Mesendoderm (in vitro differentiated cells): Measurements from ENCODE around the gene HSPA12B.

Experiments
- DNase-seq: peaks from one replicate; pipeline ENCODE4 v3.0.0; 2013
- H2AK5ac ChIP-seq: 2 replicates; pipeline ENCODE4 v1.6.1; 2013; ENCODE audit warnings: low read length, inconsistent platforms
- H2BK120ac ChIP-seq: 2 replicates; pipeline ENCODE4 v1.6.1; 2013; ENCODE audit warnings: low read depth, mild to moderate bottlenecking, low read length, moderate library complexity, mixed read lengths
- H2BK15ac ChIP-seq: replicated peaks from 2 replicates; pipeline ENCODE4 v1.6.1; 2013; ENCODE audit warnings: low read depth, mild to moderate bottlenecking, moderate library complexity
- H2BK5ac ChIP-seq: 2 replicates; pipeline ENCODE4 v1.6.1; 2013; ENCODE audit warnings: low read length, inconsistent platforms
- H3K18ac ChIP-seq: 2 replicates; pipeline ENCODE4 v1.6.1; 2013; ENCODE audit warnings: mild to moderate bottlenecking, low read length, mixed read lengths
- H3K23ac ChIP-seq: one replicate; pipeline ENCODE4 v1.6.1; 2013; ENCODE audit warnings: low read length
- H3K27ac ChIP-seq: 2 replicates; pipeline ENCODE4 v1.5.1; 2013; ENCODE audit warnings: low read depth, mild to moderate bottlenecking, inconsistent platforms, low read length, moderate library complexity
- H3K27me3 ChIP-seq: 2 replicates; pipeline ENCODE4 v1.6.1; 2013; ENCODE audit warnings: low read length, control low read depth, mild to moderate bottlenecking, inconsistent platforms; ENCODE audit not compliant: insufficient read depth, poor library complexity
- H3K36me3 ChIP-seq: 2 replicates; pipeline ENCODE4 v1.6.1; 2013; ENCODE audit warnings: low read length, inconsistent platforms; ENCODE audit not compliant: control insufficient read depth, insufficient read depth
- H3K4ac ChIP-seq: one replicate; pipeline ENCODE4 v1.6.1; 2013; ENCODE audit warnings: low read depth, mild to moderate bottlenecking, low read length, moderate library complexity
- H3K4me1 ChIP-seq: 2 replicates; pipeline ENCODE4 v1.6.1; 2013; ENCODE audit warnings: low read depth, low read length, inconsistent platforms; ENCODE audit not compliant: control insufficient read depth
- H3K4me2 ChIP-seq: 2 replicates; pipeline ENCODE4 v1.6.1; 2013; ENCODE audit warnings: low read length
- H3K4me3 ChIP-seq: 2 replicates; pipeline ENCODE4 v1.5.1; 2013; ENCODE audit warnings: mild to moderate bottlenecking, low read length
- H3K56ac ChIP-seq: one replicate; pipeline ENCODE4 v1.6.1; 2013; ENCODE audit warnings: low read length
- H3K79me1 ChIP-seq: 2 replicates; pipeline ENCODE4 v1.6.1; 2013; ENCODE audit warnings: low read length, inconsistent platforms
- H3K79me2 ChIP-seq: 2 replicates; pipeline ENCODE4 v1.6.1; 2013; ENCODE audit warnings: mild to moderate bottlenecking, low read length; ENCODE audit not compliant: control insufficient read depth, insufficient read depth
- H3K9ac ChIP-seq: 2 replicates; pipeline ENCODE4 v1.6.1; 2013; ENCODE audit warnings: low read length, inconsistent platforms
- H4K5ac ChIP-seq: one replicate; pipeline ENCODE4 v1.6.1; 2013; ENCODE audit warnings: low read length
- H4K8ac ChIP-seq: one replicate; pipeline ENCODE4 v1.6.1; 2013; ENCODE audit warnings: low read depth, mild to moderate bottlenecking, control low read depth, low read length, moderate library complexity
- WGBS: extraction: QIAGEN DNeasy Blood & Tissue Kit; methylation state at CpG from one replicate; pipeline ENCODE4 v1.1.7; 2013; ENCODE audit warnings: low lambda C conversion rate, missing lambda C conversion rate; ENCODE audit not compliant: insufficient coverage; ENCODE audit errors: extremely low coverage; 5-methylcytosine and 5-hydroxymethylcytosine counted together

The HSPA12B gene

GRCh38 chr20:3720068-3720467 is 12.4 kb upstream of the HSPA12B start:
- Histone ChIP-seq H3K4me1 (no peaks in the 10 kb centered on the region), H2BK120ac (no peak overlapping the region), H3K27me3 (no peaks in the 10 kb centered on the region), H3K9ac (no peak overlapping the region), H3K4me3 (no peak overlapping the region), H2AK5ac (no peak overlapping the region), H3K4ac (no peak overlapping the region), H3K79me2 (no peaks in the 10 kb centered on the region), H2BK5ac (no peak overlapping the region), H3K36me3 (no peaks in the 10 kb centered on the region), H3K27ac (no peak overlapping the region), H3K23ac (no peak overlapping the region), H3K4me2 (no peak overlapping the region), H3K79me1 (no peaks in the 10 kb centered on the region), H3K56ac (no peak overlapping the region), H2BK15ac (no peak overlapping the region), H4K5ac (no peak overlapping the region), H4K8ac (no peak overlapping the region), H3K18ac (no peak overlapping the region)
- no CpG with 5 or more reads among the region's 2 CpGs for WGBS
- no peak for DNase-seq

GRCh38 chr20:3720626-3721025 is 11.9 kb upstream of the HSPA12B start:
- H3K4me3 ChIP-seq, result no peak overlapping the region
- H2BK15ac ChIP-seq, result no peak overlapping the region
- no peak overlapping the region for H2BK120ac ChIP-seq
- no peak for DNase-seq
- H3K56ac ChIP-seq, result no peak overlapping the region
- no peaks in the 10 kb centered on the region for H3K4me1 ChIP-seq
- H3K4ac ChIP-seq, result no peak overlapping the region
- WGBS, result no CpG with 5 or more reads among the region's 6 CpGs
- no peak overlapping the region for H3K18ac ChIP-seq
- H3K27ac ChIP-seq, result no peak overlapping the region
- H2BK5ac ChIP-seq, result no peak overlapping the region
- no peaks in the 10 kb centered on the region for H3K79me1 ChIP-seq
- H3K27me3 ChIP-seq, result no peaks in the 10 kb centered on the region
- H4K8ac ChIP-seq, result no peak overlapping the region
- H3K23ac ChIP-seq, result no peak overlapping the region
- no peak overlapping the region for H3K4me2 ChIP-seq
- H4K5ac ChIP-seq, result no peak overlapping the region
- H3K9ac ChIP-seq, result no peak overlapping the region
- H3K36me3 ChIP-seq, result no peaks in the 10 kb centered on the region
- no peaks in the 10 kb centered on the region for H3K79me2 ChIP-seq
- no peak overlapping the region for H2AK5ac ChIP-seq

GRCh38 chr20:3721912-3722311 is 10.6 kb upstream of the HSPA12B start:
- no peak overlapping the region for H2BK15ac ChIP-seq
- no peaks in the 10 kb centered on the region for H3K79me1 ChIP-seq
- no CpG with 5 or more reads among the region's 4 CpGs for WGBS

GRCh38 chr20:3723284-3723683 is 9.2 kb upstream of the HSPA12B start:
- H3K9ac ChIP-seq, result no peak overlapping the region
- H3K4me3 ChIP-seq, result no peak overlapping the region
- no peaks in the 10 kb centered on the region for H3K27me3 ChIP-seq
- no peaks in the 10 kb centered on the region for H3K4me1 ChIP-seq
- WGBS, result no CpG with 5 or more reads among the region's 8 CpGs
- H3K27ac ChIP-seq, result no peak overlapping the region
- no peak overlapping the region for H2BK15ac ChIP-seq
- no peak overlapping the region for H4K8ac ChIP-seq
- DNase-seq, result no peak
- no peak overlapping the region for H3K23ac ChIP-seq
- no peaks in the 10 kb centered on the region for H3K36me3 ChIP-seq
- no peaks in the 10 kb centered on the region for H3K79me1 ChIP-seq
- no peak overlapping the region for H2BK5ac ChIP-seq
- no peak overlapping the region for H3K4me2 ChIP-seq
- no peak overlapping the region for H2BK120ac ChIP-seq
- no peak overlapping the region for H4K5ac ChIP-seq
- no peak overlapping the region for H3K18ac ChIP-seq
- H3K56ac ChIP-seq, result no peak overlapping the region
- no peak overlapping the region for H2AK5ac ChIP-seq
- no peak overlapping the region for H3K4ac ChIP-seq
- H3K79me2 ChIP-seq, result no peaks in the 10 kb centered on the region

More at GRCh38 chr20:3721912-3722311, 10.6 kb upstream of the HSPA12B start:
- DNase-seq, result no peak
- Histone ChIP-seq H3K27me3 (no peaks in the 10 kb centered on the region), H2AK5ac (no peak overlapping the region), H3K4ac (no peak overlapping the region), H2BK5ac (no peak overlapping the region), H3K27ac (no peak overlapping the region), H3K9ac (no peak overlapping the region), H2BK120ac (no peak overlapping the region), H3K4me3 (no peak overlapping the region), H3K4me2 (no peak overlapping the region), H3K79me2 (no peaks in the 10 kb centered on the region), H3K23ac (no peak overlapping the region), H4K5ac (no peak overlapping the region), H3K4me1 (no peaks in the 10 kb centered on the region), H3K18ac (no peak overlapping the region), H3K56ac (no peak overlapping the region), H4K8ac (no peak overlapping the region), H3K36me3 (no peaks in the 10 kb centered on the region)

GRCh38 chr20:3724356-3724755 is 8.1 kb upstream of the HSPA12B start:
- Histone ChIP-seq H3K4me3 (no peak overlapping the region), H3K4me2 (no peak overlapping the region), H3K79me1 (no peaks in the 10 kb centered on the region), H3K27ac (no peak overlapping the region), H3K4me1 (no peaks in the 10 kb centered on the region), H2AK5ac (no peak overlapping the region), H2BK120ac (no peak overlapping the region), H3K9ac (no peak overlapping the region), H2BK15ac (no peak overlapping the region), H3K4ac (no peak overlapping the region), H3K79me2 (no peaks in the 10 kb centered on the region), H3K27me3 (no peaks in the 10 kb centered on the region), H4K8ac (no peak overlapping the region), H2BK5ac (no peak overlapping the region), H3K56ac (no peak overlapping the region), H3K18ac (no peak overlapping the region), H3K23ac (no peak overlapping the region), H3K36me3 (no peaks in the 10 kb centered on the region), H4K5ac (no peak overlapping the region)
- WGBS, result no CpG with 5 or more reads among the region's 4 CpGs
- DNase-seq, result no peak

GRCh38 chr20:3727401-3728021 is 5.0 kb upstream of the HSPA12B start:
- no peaks in the 10 kb centered on the region for H3K36me3 ChIP-seq
- H3K4ac ChIP-seq, result no peak overlapping the region
- H3K9ac ChIP-seq, result no peak overlapping the region
- H3K79me2 ChIP-seq, result no peaks in the 10 kb centered on the region
- no peak overlapping the region for H3K4me2 ChIP-seq
- H2BK120ac ChIP-seq, result no peak overlapping the region
- H4K8ac ChIP-seq, result no peak overlapping the region
- WGBS, result no CpG with 5 or more reads among the region's 11 CpGs
- H3K27me3 ChIP-seq, result no peaks in the 10 kb centered on the region
- no peak overlapping the region for H2BK5ac ChIP-seq
- H3K4me1 ChIP-seq, result no peaks in the 10 kb centered on the region
- no peaks in the 10 kb centered on the region for H3K79me1 ChIP-seq
- DNase-seq, result peak; percentile 31
- no peak overlapping the region for H3K4me3 ChIP-seq
- H2AK5ac ChIP-seq, result no peak overlapping the region
- H3K18ac ChIP-seq, result no peak overlapping the region
- no peak overlapping the region for H4K5ac ChIP-seq
- H2BK15ac ChIP-seq, result no peak overlapping the region
- H3K23ac ChIP-seq, result no peak overlapping the region
- no peak overlapping the region for H3K27ac ChIP-seq
- H3K56ac ChIP-seq, result no peak overlapping the region
